Measurements from ENCODE around the gene ITGB2.

The ITGB2 gene

DNA sequence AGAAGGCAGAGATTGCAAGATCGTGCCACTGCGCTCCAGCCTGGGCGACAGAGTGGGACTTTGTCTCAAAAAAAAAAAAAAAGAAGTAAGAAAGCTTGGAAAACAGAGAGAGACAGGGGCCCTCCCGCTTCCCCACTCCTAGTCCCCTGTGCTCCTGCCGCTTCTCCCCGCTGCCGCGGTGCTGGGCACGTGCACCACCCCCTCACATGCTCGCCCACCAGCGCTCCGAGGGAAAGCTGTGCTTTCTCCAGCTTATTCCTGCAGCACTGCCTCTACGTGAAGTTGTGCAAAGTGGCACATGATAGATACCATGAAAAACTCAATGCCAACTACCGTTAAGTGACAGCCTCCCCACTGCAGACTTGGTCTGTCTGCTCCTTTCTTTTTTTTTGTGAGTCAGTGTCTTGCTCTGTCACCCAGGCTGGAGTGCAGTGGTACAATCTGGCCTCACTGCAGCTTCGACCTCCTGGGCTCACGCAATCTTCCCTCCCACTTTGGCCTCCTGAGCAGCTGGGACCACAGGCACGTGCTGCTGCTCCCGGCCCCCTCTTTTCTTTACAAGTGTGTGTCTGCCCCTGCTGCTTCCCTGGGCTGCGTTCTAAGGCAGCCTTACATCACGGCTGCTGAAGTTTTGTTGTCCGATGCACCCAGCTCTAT, 34.6 kb upstream of the ITGB2 start:
- no peak for DNase-seq

DNA sequence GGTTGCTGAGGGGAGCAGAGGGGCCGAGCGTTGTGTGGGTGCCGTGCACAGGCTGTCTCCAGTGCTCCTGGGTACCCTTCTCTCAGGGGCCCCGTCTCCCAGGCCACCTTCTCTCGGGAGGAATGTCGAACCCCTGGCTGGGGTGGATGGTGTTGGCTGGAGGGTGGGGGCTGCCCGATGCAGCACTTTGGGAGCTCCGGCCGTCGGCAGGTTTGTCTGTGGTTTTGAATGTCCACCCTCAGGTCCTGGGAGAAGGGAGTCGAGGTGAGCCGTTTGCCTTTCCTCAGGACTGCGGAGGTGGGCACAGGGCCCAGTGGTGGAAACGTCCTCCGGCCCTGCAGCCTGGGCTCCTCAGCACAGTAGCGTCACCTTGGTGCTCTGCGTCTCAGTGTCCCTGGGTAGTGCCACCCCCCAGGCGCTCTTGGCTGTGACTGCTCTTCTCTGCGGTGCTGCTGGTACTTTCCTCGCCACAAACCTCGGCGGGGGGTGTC, 33.6 kb upstream of the ITGB2 start:
- DNase-seq = no peak

DNA sequence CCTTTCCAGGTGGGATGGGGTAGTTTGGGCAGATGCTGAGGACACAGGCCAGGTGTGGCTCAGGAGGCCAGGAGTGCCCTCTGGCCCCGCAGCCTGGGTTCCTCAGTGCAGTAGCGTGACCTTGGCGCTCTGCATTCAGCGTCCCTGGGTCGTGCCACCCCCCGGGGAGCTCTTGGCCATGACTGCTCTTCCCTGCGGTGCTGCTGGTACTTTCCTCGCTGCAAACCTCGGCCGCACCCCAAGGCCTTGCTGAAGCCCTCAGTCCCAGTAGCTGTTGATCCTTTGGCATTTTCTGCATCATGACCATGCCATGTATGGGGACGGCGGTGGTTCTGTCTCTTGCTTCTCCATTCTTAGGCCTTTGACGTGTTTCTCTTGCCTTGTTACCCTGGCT, 32.9 kb upstream of the ITGB2 start:
- DNase-seq = no peak

DNA sequence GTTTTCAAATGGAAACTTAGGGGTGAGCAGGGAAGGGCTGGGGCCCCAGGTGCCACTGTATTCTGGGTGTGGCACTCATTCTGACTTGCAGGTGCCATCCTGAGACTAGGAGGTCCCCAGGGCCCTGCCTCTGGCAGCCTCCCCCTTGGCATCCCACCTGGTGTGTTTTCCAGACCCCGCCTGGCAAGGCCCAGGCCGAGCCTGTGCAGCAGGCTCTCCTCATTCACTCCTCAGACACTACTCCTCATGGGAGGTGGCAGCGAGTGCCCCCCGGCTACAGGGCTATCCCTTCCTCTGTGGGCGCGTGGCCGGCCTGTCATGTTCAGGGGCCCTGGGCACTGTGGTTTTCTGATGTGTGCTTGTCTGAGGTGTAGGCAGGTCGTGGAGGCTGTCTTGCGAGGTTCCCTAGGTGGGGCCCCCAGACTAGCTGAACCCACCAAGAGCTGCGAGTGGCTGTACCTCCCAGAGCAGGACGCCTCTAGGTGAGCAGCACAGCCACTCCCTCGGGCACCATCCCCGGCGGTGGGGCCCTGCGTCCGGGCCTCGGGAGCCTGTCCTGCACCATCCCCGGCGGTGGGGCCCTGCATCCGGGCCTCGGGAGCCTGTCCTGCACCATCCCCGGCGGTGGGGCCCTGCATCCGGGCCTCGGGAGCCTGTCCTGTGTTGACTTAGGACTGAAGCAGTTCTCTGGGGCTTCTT, 32.4 kb upstream of the ITGB2 start:
- no peak for DNase-seq

DNA sequence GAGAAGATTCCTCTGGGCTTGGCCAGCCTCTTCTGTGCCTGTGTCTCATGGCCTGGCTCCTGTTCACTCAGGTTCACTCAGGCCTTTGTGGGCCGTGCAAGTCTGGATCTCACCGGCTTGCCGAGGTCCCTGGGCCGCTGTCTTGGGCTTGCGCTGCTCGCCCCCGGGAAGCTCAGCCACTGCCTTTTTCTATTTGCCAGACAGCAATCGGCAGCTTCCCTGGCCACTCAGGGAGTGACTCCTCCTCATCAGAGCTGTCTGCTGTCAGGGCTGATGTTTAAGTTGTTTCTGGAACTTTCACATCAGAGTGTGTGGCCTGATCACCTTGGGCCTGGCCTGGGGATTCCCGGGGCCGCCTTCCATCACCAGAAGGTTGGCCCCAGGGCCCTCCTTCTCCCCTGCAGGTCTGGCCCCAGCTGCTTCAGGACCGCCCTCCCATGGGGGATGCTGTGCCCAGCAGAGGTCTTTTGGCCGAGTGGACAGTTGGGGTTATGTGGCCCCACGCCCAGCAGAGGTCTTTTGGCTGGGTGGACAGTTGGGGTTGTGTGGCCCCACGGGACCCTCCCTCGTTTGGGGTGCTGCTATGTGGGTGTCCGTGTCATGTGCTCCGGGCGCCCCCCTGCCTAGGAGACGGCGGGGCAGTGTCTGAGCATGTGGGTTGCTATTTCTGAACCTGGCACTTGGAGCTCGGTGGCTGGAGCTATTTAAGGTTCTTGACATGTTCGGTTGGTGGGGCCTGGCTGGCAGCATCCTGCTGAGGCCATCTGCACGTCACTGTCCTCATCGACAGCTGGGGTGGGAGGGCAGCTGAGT, 31.6 kb upstream of the ITGB2 start:
- no peak for DNase-seq

DNA sequence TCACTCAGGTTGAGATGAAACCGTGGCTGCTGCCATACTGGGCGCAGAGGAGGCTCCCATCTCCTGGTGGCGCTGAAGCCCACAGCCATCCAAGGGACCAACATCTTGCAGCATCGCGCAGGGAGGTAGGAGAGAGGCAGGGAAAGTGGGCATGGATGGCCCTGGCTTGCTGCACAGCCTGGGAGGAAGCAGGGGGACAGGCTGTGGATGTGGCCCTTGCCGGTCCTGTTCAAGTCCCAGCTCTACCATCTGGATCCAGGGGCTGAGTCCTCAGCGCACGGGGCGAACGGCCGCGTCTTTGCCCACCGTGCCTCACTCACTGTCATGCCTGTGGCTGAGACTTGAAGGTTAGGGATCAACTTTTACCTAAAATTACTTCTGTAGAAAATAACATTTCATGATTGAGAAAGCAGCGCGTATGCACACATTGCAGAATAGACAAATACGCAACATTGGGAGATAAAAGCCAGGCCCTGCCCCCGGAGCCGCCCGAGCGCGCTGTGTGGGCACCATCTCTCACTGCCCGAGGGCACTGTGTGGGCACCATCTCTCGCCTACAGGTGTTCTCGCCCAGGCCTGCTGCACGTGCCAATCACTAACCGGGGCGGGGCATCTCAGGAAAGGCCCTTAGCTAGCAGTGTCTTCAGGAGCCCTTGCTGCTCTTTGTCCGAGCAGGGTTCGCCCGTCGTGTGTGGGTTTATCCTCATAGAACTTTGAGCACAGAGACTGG, 30.7 kb upstream of the ITGB2 start:
- DNase-seq = no peak

DNA sequence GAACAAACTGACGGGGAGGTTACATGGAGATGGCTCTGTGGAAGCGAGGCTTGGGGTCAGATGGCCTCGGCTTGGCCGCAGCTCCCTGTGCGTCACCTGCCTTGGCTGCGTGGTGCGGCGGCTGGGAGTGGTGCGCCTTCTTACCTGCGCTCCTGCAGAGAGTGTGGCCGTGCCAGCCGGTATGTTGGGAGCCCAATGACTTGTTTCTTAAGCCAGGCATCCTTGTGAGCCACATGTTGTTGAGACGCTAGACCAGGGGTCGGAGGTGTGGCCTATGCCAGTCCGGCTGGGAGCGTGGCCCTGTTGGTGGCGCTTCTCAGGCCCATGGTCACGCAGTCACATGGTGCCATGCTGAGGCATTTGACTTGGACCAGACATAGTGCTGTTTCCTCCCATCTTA, 29.7 kb upstream of the ITGB2 start:
- no peak for DNase-seq

DNA sequence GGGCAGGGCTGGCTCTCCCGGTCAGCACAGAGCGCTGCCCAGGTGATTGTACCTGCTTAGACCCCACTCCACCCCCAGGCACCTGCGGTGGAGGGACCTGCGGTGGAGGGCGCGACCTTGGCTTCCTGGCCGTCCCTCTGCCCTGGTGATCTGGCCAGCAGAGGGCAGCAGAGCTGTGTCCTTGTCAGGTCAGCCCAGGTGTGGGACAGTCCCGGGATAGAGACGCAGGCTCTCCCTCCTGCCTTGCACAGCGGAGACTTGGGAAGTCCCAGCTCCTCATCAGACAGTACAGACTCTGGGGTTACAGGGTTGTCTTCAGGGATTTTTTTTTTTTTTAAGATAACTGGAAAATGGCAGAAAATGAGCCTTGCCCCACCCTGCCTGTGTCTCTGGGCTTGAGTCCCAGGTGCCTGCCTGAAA, 29.1 kb upstream of the ITGB2 start:
- peak; percentile 78 to 87 for DNase-seq

DNA sequence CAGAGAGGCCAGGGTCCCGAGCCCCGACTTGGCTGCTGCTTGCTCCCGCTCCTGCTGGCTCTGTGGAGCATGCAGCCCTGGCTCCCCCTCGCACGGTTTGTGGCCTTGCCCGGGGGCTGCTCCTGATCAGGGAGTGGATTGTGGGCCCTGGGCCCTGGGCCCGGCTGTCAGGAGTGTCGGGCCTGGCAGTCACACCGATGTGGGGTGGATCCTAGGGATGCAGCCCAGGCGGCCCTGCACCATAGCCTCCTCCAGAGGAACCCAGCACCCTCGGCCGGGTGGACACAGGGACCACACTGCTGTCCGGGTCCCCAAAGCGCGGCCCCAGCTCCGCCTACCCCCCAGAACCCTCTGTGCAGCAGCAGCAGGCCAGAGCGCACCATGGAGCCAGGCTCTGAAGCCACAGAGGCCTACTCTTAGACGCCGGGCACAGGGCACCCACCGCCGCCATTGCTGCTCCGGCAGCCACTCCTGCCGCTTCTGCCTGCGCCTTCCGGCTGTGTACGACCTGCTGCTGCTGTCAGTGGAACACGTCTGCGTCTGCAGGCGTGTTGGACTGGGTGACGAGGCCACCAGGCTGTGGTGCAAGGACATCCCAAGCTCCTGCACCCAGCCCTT, 28.6 kb upstream of the ITGB2 start:
- no peak for DNase-seq

DNA sequence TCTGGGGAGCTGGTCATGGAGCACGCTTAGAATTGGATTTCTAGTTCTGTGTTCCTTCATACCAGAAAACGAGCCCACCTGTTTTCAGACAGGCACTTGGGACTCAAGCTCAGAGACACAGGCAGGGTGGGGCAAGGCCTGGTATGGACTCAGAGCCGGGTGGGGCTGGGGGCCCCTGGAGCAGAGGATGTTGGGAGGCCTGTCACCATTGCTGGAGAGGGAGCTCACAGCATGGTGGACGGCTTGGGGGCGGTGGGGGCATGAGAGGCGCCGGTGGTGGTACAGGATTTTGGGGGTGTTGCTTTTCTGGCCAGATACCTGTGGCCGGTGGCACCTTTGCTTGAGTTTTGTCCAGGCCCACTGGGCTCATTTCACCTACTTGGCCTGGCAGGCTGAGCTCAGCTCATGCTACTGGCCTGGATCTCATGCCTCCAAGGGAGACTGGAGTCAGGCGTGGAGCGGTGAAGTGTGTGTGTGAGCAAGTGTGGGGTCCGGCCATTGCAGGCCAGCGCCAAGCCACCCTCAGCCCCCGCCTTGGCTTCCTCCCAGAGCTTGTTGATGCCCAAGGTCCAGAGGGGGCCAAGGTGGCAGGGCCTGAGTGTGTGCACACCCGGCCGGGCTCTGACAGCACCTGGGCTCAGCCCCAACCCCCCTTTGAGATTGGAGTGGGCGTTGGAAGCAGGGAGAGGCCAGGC, 27.9 kb upstream of the ITGB2 start:
- no peak for DNase-seq

DNA sequence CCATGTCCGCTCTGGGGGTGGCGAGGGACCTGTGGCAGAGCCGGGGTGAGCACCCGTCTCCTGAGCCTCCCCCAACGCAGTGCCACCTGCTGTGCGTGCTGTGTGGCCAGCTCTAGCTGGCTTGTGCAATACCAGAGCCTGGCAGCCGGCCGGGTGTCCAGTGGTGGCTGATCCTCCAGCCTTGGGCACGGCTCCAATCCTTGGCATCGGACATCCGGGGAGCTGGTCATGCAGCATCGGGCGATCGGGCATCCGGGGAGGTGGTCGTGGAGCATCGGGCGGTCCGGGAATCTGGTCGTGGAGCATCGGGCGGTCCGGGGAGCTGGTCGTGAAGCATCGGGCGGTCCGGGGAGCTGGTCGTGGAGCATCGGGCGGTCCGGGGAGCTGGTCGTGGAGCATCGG, 27.2 kb upstream of the ITGB2 start:
- no peak for DNase-seq

DNA sequence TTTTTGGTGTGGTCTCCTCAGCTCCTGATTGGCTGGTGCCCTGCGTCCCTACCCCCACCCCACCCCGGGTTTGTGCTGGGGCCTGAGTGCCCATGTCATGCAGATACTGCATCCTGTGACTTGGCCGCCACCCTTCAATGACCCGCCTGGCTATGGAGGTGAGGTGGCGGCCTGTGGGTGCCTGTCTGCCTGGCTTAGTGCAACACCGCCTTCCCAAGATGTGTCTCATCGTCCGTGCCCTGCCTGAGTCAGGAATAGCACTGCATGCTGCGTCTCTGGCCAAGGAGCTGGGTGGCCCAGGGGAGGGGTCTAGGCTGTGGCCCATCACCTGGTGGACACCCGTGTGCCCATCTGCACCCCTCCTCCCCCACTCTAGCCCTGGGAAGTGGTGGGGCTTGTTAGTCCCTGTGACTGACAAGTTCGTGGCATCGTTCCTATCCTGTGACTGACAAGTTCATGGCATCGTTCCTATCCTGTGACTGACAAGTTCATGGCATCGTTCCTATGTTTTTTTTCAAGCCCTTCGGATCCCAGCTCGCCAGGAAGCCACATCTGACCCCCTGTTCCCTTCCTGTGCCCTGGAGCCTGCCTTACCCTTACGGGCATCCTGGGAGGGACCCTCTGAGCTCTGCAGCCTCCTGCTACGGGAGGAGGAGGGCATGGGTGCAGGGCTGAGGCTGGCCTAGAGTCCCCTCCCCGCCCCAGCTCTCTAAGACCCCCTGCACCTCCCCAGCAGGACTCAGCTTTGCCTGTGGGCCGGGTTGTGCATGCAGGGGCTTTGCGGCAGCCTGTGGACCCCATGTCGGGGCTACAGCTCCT, 26.6 kb upstream of the ITGB2 start:
- DNase-seq = no peak

DNA sequence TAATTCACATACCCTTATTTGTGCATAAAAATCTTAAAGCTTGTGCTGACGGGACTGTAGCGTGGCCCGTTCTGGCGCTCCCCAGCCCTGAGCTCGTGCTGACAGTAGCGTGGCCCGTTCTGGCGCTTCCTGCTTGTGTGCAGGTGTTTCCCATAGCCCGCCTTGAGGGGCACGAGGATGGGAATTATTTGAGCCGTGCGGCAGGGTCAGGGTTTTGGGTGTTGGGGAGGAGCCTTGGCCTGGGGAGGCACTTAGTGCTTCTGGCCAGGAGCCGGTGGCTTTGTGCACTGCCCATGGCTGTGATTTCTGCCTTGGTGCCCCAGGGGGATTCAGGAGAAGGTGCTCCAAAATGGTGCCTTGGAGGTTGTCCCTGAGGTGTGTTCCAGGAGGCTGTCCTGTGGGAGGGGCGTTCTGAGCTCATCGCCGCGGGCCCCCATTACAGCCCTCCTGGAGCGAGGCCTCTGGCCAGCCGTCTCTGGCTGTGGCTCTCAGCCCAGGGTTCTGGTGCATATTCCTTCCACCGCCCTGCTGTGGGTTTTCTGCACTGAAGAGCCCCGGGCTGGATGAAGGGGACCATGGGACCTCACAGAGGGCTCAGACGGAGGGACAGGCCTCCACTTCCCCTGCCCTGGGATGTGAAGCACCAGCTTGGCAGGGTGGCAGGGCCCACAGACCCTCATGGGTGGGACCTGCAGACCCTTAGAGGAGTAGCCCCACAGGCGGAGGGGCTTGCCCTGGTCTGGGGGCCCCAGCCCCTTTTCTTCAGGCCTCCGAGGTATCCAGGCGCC, 25.7 kb upstream of the ITGB2 start:
- no peak for DNase-seq

DNA sequence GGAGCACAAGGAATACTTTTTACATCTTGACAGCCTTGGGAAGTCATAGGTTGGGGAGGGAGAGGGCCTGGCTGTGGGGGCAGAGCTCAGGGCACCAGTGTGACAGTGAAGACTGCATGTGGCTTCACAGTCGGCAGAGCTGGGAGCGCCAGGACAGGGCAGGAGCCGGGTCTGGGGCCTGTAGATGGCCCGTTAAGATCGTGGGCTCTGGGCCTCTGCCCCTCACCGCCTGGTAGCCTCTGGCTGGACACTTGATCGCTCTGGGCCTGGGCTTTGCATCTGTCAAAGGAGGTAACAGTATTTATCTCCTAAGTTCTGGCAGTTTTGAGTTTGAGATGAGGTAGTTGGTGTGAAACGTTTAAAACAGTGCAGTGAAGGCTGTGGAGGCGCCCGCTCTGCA, 23.9 kb upstream of the ITGB2 start:
- no peak for DNase-seq

DNA sequence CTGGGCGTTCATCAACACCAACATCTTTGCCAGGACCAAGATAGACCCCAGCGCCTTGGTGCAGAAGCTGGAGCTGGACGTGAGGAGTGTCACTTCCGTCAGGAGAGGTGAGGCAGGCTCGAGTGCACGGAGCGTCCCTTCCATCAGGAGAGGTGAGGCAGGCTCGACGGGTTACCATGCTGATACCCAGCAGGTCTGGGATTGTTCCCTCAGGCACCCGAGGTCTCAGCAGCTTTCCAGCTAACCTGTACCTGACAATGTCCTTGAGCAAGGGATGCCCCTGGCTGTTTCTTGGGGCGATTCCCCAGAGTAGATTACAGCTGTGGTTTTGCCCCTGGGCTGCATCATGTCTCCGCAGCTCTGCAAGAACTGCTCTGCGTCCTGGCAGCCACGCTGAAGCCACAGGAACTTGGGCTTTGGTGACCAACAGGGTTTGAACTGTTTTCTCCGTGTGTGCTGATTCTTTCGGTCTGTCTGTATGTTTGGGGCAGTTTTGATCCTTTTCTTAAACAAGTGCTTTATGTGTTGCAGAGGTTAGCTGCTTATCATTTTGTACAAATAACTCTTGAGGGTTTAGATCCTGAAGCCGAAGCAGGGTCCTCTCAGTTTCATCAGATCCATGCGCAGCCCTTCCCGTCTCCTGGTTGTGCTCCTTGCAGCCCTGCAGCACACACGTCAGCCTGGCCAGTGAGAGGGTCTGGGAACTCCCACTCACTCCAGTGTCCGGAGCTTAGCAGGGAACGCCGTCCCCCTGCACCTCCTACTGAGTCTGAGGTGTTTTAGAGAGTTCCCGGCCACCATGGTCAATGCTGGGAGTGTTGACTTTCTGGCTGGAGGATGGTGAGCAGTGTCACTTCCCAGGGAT, 23.2 kb upstream of the ITGB2 start:
- DNase-seq = no peak

DNA sequence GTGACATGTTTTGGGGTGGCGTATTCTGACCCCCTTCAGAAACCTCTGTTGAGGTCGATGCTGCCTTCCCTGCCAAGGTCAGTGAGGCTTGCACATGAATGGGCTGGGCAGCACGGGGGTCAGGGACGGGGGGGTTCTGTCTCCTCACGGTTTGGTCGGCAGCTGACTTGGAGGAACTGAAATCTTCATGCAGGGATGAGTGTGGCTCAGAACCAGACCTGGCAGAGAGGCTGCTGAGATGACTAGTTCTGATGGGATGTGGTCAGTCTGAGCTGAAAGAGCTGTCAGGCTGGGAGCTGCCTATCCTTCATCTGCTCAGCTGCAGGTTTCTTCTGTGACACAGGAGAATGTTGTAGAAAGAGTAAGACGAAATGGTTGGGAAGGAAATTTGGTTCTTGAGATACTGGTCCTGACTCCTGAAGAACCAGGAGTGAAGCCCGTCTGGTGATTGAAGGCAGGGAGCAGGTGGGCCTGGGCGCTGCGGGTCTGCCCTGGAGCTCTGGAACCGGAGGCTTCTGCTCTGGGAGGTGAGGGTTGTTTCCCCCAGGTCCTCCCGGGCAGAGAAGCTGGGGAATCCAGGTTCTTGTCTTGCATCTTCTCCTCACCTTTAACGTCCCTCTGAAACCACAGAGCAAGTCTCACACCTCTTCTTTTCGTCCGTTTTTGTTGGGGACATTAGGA, 22.4 kb upstream of the ITGB2 start:
- DNase-seq = no peak

DNA sequence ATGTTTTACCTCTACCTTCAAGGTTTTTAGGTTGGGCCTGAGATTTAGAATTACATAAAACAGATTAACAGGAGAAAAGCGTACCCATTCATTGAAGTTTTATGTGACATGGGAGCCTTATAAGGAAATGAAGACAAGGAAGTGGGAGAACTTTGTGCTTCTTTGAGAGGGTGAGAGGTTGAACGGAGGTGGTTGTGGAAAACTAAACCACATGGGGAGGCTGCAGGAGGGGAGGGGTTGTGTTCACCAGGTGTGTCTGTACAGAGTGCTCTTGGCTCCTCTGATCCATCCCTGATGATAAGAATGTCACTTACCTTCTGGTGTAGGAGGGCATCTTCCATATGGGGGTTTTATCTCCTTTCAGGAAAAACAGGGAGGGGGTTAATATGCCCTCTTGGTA, 21.9 kb upstream of the ITGB2 start:
- no peak for DNase-seq

DNA sequence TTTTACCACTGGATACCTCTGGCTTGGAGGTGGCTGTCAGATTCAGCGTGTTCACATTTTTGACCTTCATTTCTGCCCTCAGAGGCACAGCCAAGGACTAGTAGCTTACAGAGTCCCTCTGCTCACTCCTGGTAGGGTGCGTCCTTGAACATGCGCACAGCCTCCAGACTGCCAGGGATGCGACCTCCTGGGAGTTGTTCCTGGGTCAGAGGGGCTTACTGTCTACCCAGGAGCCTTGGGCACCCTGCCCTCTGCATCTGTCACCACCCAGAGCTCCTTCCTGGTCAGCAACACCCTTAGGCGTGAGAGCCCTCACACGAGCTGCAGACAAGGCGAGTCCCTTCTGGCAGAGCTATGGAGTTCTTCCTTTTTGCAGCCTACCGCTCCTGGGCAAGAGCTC, 20.9 kb upstream of the ITGB2 start:
- no peak for DNase-seq

All from activated CD4-positive, alpha-beta T cell treated with anti-CD3 and anti-CD28 coated beads for 4 hours (primary cell).